ENCODE data around the gene TFAP2C. TPM values are rescaled to one million over a fixed set of nuclear protein-coding genes. Genes with fewer than 3 reads are reported as not detected.

The TFAP2C gene
- total and polyA plus RNA-seq, 4 donors = under 0.01 TPM; not detected in 3

- DNase-seq (ENCODE audit: low spot score) = no peak
- no peak for TF ChIP-seq EGR1 (IDR thresholded peaks at IDR 0.05; ENCODE audit: low read depth in 2 of 2)
- Histone ChIP-seq H3K36me3 (ENCODE audit: control insufficient read depth in 4 of 4, insufficient read depth in 3 of 4, low read depth in 1 of 4, low read length in 3 of 4) (no peaks in the 10 kb centered on the region), H3K27ac (ENCODE audit: low read depth in 1 of 2, low read length in 2 of 2) (no peak overlapping the region), H3K9me3 (ENCODE audit: control insufficient read depth in 4 of 4, low read length in 3 of 4) (no peaks in the 10 kb centered on the region), H3K4me3 (ENCODE audit: low read depth in 1 of 3, low read length in 3 of 3) (no peak overlapping the region), H3K4me1 (ENCODE audit: control insufficient read depth in 4 of 4, insufficient read depth in 4 of 4, low read length in 3 of 4) (no peaks in the 10 kb centered on the region), H3K9ac (ENCODE audit: low read depth in 1 of 2, low read length in 2 of 2) (no peak overlapping the region), H3K27me3 (ENCODE audit: control insufficient read depth in 4 of 4, insufficient read depth in 4 of 4, low read length in 3 of 4) (peaks cover 0 to 4% (median 0%) of the 10 kb centered on the region in 4 donors)
- WGBS = 71% methylated on average over 4 of the region's 4 CpGs
Observed at GRCh38 chr20:56582542-56582941, 46.6 kb upstream of the TFAP2C start.

- Histone ChIP-seq H3K27me3 (ENCODE audit: control insufficient read depth in 4 of 4, insufficient read depth in 4 of 4, low read length in 3 of 4) (peaks cover 0 to 4% (median 0%) of the 10 kb centered on the region in 4 donors), H3K9ac (ENCODE audit: low read depth in 1 of 2, low read length in 2 of 2) (no peak overlapping the region), H3K36me3 (ENCODE audit: control insufficient read depth in 4 of 4, insufficient read depth in 3 of 4, low read depth in 1 of 4, low read length in 3 of 4) (no peaks in the 10 kb centered on the region), H3K4me1 (ENCODE audit: control insufficient read depth in 4 of 4, insufficient read depth in 4 of 4, low read length in 3 of 4) (no peaks in the 10 kb centered on the region), H3K9me3 (ENCODE audit: control insufficient read depth in 4 of 4, low read length in 3 of 4) (no peaks in the 10 kb centered on the region), H3K27ac (ENCODE audit: low read depth in 1 of 2, low read length in 2 of 2) (no peak overlapping the region), H3K4me3 (ENCODE audit: low read depth in 1 of 3, low read length in 3 of 3) (no peak overlapping the region)
- WGBS = 71% methylated on average over 5 of the region's 5 CpGs
- no peak for DNase-seq (ENCODE audit: low spot score)
- TF ChIP-seq EGR1 (IDR thresholded peaks at IDR 0.05; ENCODE audit: low read depth in 2 of 2) (no peak), YY1 (IDR thresholded peaks at IDR 0.05) (no peak), HNF4A (conservative IDR thresholded peaks at IDR 0.05) (no peak), FOXA1 (IDR thresholded peaks at IDR 0.05) (no peak), FOXA2 (IDR thresholded peaks at IDR 0.05) (no peak), SP1 (IDR thresholded peaks at IDR 0.05) (no peak), RXRA (IDR thresholded peaks at IDR 0.05) (no peak), TAF1 (conservative IDR thresholded peaks at IDR 0.05) (no peak), ZBTB33 (IDR thresholded peaks at IDR 0.05) (no peak), HNF4G (IDR thresholded peaks at IDR 0.05) (no peak)
Observed at GRCh38 chr20:56584916-56585315, 44.2 kb upstream of the TFAP2C start.

- 51% methylated on average over 7 of the region's 7 CpGs for WGBS
Observed at GRCh38 chr20:56587307-56588041, 41.6 kb upstream of the TFAP2C start.

More at GRCh38 chr20:56587307-56588041, 41.6 kb upstream of the TFAP2C start:
- TF ChIP-seq HNF4G (IDR thresholded peaks at IDR 0.05) = no peak
- TF ChIP-seq GABPA (IDR thresholded peaks at IDR 0.05 in 1 of 2, conservative IDR thresholded peaks at IDR 0.05 in 1 of 2) = no peak
- no peak for TF ChIP-seq REST (IDR thresholded peaks at IDR 0.05)
- no peak for TF ChIP-seq MAX (IDR thresholded peaks at IDR 0.05)
- TF ChIP-seq EGR1 (IDR thresholded peaks at IDR 0.05; ENCODE audit: low read depth in 2 of 2) = no peak
- no peak for TF ChIP-seq FOXA1 (IDR thresholded peaks at IDR 0.05)
- no peak for TF ChIP-seq RAD21 (IDR thresholded peaks at IDR 0.05)
- no peak for TF ChIP-seq JUND (IDR thresholded peaks at IDR 0.05)
- no peak for TF ChIP-seq TAF1 (conservative IDR thresholded peaks at IDR 0.05)
- no peak for TF ChIP-seq FOXA2 (IDR thresholded peaks at IDR 0.05)
- Histone ChIP-seq H3K4me3 (ENCODE audit: low read depth in 1 of 3, low read length in 3 of 3) (no peak overlapping the region), H3K27ac (ENCODE audit: low read depth in 1 of 2, low read length in 2 of 2) (no peak overlapping the region), H3K9me3 (ENCODE audit: control insufficient read depth in 4 of 4, low read length in 3 of 4) (no peaks in the 10 kb centered on the region), H3K4me1 (ENCODE audit: control insufficient read depth in 4 of 4, insufficient read depth in 4 of 4, low read length in 3 of 4) (no peaks in the 10 kb centered on the region), H3K36me3 (ENCODE audit: control insufficient read depth in 4 of 4, insufficient read depth in 3 of 4, low read depth in 1 of 4, low read length in 3 of 4) (no peaks in the 10 kb centered on the region), H3K27me3 (ENCODE audit: control insufficient read depth in 4 of 4, insufficient read depth in 4 of 4, low read length in 3 of 4) (peaks cover 0 to 4% (median 0%) of the 10 kb centered on the region in 4 donors), H3K9ac (ENCODE audit: low read depth in 1 of 2, low read length in 2 of 2) (no peak overlapping the region)
- DNase-seq (ENCODE audit: low spot score) = no peak
